MM.1S (cell line): Measurements from ENCODE around the gene SLC7A6.

Experiments
- CTCF ChIP-seq: fragments of 300-600 bp; sonication (generic); IDR thresholded peaks from 2 replicates; pipeline ENCODE4 v1.5.1; 2016; ENCODE audit warnings: antibody characterized with exemption, low read length, mixed read lengths
- EZH2 ChIP-seq: fragments of 300-600 bp; sonication (generic); optimal IDR thresholded peaks from 2 replicates; pipeline ENCODE3; 2017; ENCODE audit warnings: low read depth, mild to moderate bottlenecking, antibody characterized with exemption, low read length, mixed read lengths
- EZH2phosphoT487 ChIP-seq: fragments of 300-600 bp; sonication (generic); IDR thresholded peaks from 2 replicates; pipeline ENCODE4 v1.6.1; 2018; ENCODE audit warnings: antibody characterized with exemption, low read length

DNA sequence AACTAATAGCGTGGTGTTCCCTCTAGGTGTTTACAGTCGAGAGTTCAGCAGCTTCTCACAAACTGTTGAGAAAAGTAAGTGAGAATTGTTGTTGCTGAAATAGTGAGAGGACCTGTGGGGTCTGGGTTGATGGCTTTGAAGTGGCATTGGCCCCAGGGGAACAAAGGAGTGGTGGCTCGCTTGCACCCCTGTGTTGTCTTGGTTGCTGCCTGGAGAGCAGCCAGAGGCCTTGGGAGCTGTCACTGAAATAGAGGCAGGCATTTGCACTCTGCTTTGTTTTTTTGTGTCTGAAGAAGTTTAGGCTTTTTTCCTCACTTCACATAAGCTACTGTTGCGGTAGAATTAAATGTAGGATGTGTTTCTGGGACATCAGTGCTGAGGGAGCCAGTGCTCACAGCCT is 83.3 kb downstream of the SLC7A6 start:
- no peak for TF ChIP-seq EZH2
- no peak for TF ChIP-seq CTCF
- TF ChIP-seq EZH2phosphoT487: no peak
